Neural progenitor cell (in vitro differentiated cells): ENCODE results near the gene ARHGEF11. TPM values are rescaled to one million over a fixed set of nuclear protein-coding genes. Genes with fewer than 3 reads are reported as not detected.

Experiments used
- DNase-seq: peaks from one replicate; pipeline ENCODE4 v3.0.0-alpha.2; 2016; ENCODE audit warnings: low spot score
- H2AFZ ChIP-seq: fragments of 200-600 bp; sonication (generic); replicated peaks from 2 replicates; pipeline ENCODE4 v1.6.1; 2016; ENCODE audit warnings: antibody characterized with exemption
- H3F3A ChIP-seq: fragments of 200-600 bp; sonication (generic); 2 replicates; pipeline ENCODE4 v1.6.1; 2016; ENCODE audit warnings: antibody characterized with exemption, low read depth
- H3K27ac ChIP-seq: fragments of 200-600 bp; sonication (generic); 2 replicates; pipeline ENCODE4 v1.5.1; 2016; ENCODE audit warnings: mild to moderate bottlenecking
- H3K27me3 ChIP-seq: fragments of 200-600 bp; sonication (generic); 2 replicates; pipeline ENCODE4 v1.6.1; 2016; ENCODE audit warnings: mild to moderate bottlenecking, moderate library complexity
- H3K36me3 ChIP-seq: fragments of 200-600 bp; sonication (generic); 2 replicates; pipeline ENCODE4 v1.5.1; 2016
- H3K4me1 ChIP-seq: fragments of 200-600 bp; sonication (generic); 2 replicates; pipeline ENCODE4 v1.6.1; 2016; ENCODE audit warnings: mixed run types
- H3K4me2 ChIP-seq: fragments of 200-600 bp; sonication (generic); 2 replicates; pipeline ENCODE4 v1.6.1; 2016
- H3K4me3 ChIP-seq: fragments of 200-600 bp; sonication (generic); 2 replicates; pipeline ENCODE4 v1.5.1; 2016
- H3K79me2 ChIP-seq: fragments of 200-600 bp; sonication (generic); 2 replicates; pipeline ENCODE4 v1.6.1; 2016; ENCODE audit warnings: low read depth
- H3K9ac ChIP-seq: fragments of 200-600 bp; sonication (generic); 2 replicates; pipeline ENCODE4 v1.6.1; 2016
- H3K9me3 ChIP-seq: fragments of 200-600 bp; sonication (generic); 2 replicates; pipeline ENCODE4 v1.5.1; 2016; ENCODE audit warnings: low read depth
- H4K20me1 ChIP-seq: fragments of 200-600 bp; sonication (generic); 2 replicates; pipeline ENCODE4 v1.6.1; 2016; ENCODE audit warnings: low read depth
- H3K27ac Mint-ChIP-seq: 3 replicates; pipeline ENCODE4 v1.8.0; 2021; ENCODE audit warnings: mixed read lengths
- H3K27me3 Mint-ChIP-seq: 2 replicates; pipeline ENCODE4 v1.8.0; 2022; ENCODE audit warnings: low read depth, mild to moderate bottlenecking, inconsistent platforms, moderate library complexity, mixed read lengths; ENCODE audit not compliant: insufficient read depth
- H3K36me3 Mint-ChIP-seq: 3 replicates; pipeline ENCODE4 v1.8.0; 2021; ENCODE audit warnings: mixed read lengths
- H3K4me1 Mint-ChIP-seq: 3 replicates; pipeline ENCODE4 v1.8.0; 2021; ENCODE audit warnings: mixed read lengths
- H3K4me3 Mint-ChIP-seq: 3 replicates; pipeline ENCODE4 v1.8.0; 2021; ENCODE audit warnings: mild to moderate bottlenecking, moderate library complexity, mixed read lengths
- H3K9me3 Mint-ChIP-seq: 3 replicates; pipeline ENCODE4 v1.8.0; 2020; ENCODE audit warnings: mixed read lengths
- EZH2 ChIP-seq: fragments of 200-600 bp; sonication (generic); IDR thresholded peaks from 2 replicates; pipeline ENCODE4 v1.6.1; 2017; ENCODE audit warnings: antibody characterized with exemption, mild to moderate bottlenecking, moderate library complexity
- EZH2phosphoT487 ChIP-seq: fragments of 200-600 bp; sonication (generic); IDR thresholded peaks from 2 replicates; pipeline ENCODE4 v1.6.1; 2017; ENCODE audit warnings: antibody characterized with exemption
- total RNA-seq: library from RNA; depleted of rRNA; stranded (reverse); fragments of >200 nt; gene quantifications from 2 replicates; pipeline ENCODE4 v1.2.3, GENCODE V29; 2015; ENCODE audit warnings: low replicate concordance
- TF ChIP-seq, protein P1 (sequence below): fragments of 200-600 bp; sonication (generic); IDR thresholded peaks from 2 replicates; pipeline ENCODE4 v1.5.1; 2017; ENCODE audit warnings: antibody characterized with exemption, mild to moderate bottlenecking

ARHGEF11 gene
- total RNA-seq, 1 donor from 2014 or later: 31.9 TPM

DNA sequence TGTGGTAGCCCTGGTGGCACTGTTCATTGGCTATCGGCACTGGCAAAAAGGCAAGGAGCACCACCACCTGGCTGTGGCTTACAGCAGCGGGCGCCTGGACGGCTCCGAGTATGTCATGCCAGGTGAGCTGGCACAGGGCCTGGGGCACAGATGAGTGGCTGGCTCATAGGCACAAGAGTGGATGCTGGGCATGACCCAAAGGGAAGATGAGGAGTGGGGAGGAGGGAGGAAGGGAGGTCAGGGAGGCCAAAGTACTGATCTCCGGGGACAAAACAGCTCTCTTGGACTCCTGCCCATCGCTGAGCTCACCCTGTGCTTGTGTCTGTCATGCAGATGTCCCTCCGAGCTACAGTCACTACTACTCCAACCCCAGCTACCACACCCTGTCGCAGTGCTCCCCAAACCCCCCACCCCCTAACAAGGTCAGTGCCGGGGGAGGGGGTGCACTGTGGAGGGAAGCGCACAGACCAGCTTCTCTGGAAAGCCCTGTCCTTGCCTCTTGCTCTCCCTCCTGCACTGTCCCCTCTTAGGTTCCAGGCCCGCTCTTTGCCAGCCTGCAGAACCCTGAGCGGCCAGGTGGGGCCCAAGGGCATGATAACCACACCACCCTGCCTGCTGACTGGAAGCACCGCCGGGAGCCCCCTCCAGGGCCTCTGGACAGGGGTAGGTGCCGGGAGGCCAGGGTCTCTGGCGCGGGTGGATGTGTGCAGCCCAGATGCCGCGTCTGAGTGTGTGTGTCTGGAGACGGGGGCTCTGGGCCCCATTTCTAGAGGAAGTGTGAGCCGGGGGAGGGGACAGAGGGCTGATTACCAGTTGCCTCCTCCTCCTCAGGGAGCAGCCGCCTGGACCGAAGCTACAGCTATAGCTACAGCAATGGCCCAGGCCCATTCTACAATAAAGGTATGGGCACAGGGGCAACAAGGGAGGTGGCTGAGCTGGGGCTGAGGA is 132.4 kb downstream of the ARHGEF11 start:
- no peak overlapping the region for H2AFZ ChIP-seq
- TF ChIP-seq, protein P1, sequence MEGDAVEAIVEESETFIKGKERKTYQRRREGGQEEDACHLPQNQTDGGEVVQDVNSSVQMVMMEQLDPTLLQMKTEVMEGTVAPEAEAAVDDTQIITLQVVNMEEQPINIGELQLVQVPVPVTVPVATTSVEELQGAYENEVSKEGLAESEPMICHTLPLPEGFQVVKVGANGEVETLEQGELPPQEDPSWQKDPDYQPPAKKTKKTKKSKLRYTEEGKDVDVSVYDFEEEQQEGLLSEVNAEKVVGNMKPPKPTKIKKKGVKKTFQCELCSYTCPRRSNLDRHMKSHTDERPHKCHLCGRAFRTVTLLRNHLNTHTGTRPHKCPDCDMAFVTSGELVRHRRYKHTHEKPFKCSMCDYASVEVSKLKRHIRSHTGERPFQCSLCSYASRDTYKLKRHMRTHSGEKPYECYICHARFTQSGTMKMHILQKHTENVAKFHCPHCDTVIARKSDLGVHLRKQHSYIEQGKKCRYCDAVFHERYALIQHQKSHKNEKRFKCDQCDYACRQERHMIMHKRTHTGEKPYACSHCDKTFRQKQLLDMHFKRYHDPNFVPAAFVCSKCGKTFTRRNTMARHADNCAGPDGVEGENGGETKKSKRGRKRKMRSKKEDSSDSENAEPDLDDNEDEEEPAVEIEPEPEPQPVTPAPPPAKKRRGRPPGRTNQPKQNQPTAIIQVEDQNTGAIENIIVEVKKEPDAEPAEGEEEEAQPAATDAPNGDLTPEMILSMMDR: no peak
- no peak for TF ChIP-seq EZH2phosphoT487
- no peak for TF ChIP-seq EZH2
- peaks cover 53% of the 10 kb centered on the region for H3K27me3 ChIP-seq
- peaks cover 6% of the 10 kb centered on the region for H3K4me1 ChIP-seq
- H3K4me3 Mint-ChIP-seq: no peak overlapping the region
- no peak overlapping the region for H3K4me2 ChIP-seq
- no peak for DNase-seq
- H3K27me3 Mint-ChIP-seq: peaks cover 7% of the 10 kb centered on the region
- no peak overlapping the region for H3K27ac Mint-ChIP-seq
- no peaks in the 10 kb centered on the region for H3K9me3 ChIP-seq
- H3K36me3 ChIP-seq: no peaks in the 10 kb centered on the region
- H3K79me2 ChIP-seq: no peaks in the 10 kb centered on the region
- H3K36me3 Mint-ChIP-seq: no peaks in the 10 kb centered on the region
- no peak overlapping the region for H3K27ac ChIP-seq
- H3K9ac ChIP-seq: no peak overlapping the region
- H4K20me1 ChIP-seq: no peaks in the 10 kb centered on the region
- no peak overlapping the region for H3K4me3 ChIP-seq
- peaks cover 2% of the 10 kb centered on the region for H3K9me3 Mint-ChIP-seq
- no peaks in the 10 kb centered on the region for H3F3A ChIP-seq
- H3K4me1 Mint-ChIP-seq: peaks cover 9% of the 10 kb centered on the region

DNA sequence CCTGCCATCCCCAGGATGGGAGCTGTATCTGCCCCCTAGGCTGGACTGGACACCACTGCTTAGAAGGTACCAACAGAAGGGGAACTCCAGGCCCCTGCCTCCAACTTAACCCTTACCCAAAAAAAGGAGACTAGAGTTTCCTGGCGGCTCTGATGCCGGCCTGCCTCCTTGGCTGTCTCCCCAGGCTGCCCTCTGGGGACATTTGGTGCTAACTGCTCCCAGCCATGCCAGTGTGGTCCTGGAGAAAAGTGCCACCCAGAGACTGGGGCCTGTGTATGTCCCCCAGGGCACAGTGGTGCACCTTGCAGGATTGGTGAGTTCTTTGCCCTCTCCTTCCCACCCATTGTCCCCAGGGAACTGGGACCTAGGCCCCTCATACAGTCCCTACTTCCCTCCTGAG is 133.2 kb downstream of the ARHGEF11 start:
- no peaks in the 10 kb centered on the region for H3K9me3 Mint-ChIP-seq
- Histone ChIP-seq H3K9me3 (no peaks in the 10 kb centered on the region), H3K79me2 (no peaks in the 10 kb centered on the region), H3K36me3 (no peaks in the 10 kb centered on the region), H3K4me3 (no peak overlapping the region), H3K9ac (no peak overlapping the region), H2AFZ (no peak overlapping the region), H3K4me1 (peaks cover 6% of the 10 kb centered on the region), H3F3A (no peaks in the 10 kb centered on the region), H4K20me1 (no peaks in the 10 kb centered on the region), H3K4me2 (no peak overlapping the region), H3K27me3 (peaks cover 45% of the 10 kb centered on the region), H3K27ac (no peak overlapping the region)
- peaks cover 9% of the 10 kb centered on the region for H3K4me1 Mint-ChIP-seq
- no peak overlapping the region for H3K27ac Mint-ChIP-seq
- H3K27me3 Mint-ChIP-seq: peaks cover 7% of the 10 kb centered on the region
- no peak overlapping the region for H3K4me3 Mint-ChIP-seq
- TF ChIP-seq EZH2phosphoT487 (no peak), EZH2 (no peak)
- TF ChIP-seq, protein P1: no peak
- no peaks in the 10 kb centered on the region for H3K36me3 Mint-ChIP-seq
- no peak for DNase-seq

DNA sequence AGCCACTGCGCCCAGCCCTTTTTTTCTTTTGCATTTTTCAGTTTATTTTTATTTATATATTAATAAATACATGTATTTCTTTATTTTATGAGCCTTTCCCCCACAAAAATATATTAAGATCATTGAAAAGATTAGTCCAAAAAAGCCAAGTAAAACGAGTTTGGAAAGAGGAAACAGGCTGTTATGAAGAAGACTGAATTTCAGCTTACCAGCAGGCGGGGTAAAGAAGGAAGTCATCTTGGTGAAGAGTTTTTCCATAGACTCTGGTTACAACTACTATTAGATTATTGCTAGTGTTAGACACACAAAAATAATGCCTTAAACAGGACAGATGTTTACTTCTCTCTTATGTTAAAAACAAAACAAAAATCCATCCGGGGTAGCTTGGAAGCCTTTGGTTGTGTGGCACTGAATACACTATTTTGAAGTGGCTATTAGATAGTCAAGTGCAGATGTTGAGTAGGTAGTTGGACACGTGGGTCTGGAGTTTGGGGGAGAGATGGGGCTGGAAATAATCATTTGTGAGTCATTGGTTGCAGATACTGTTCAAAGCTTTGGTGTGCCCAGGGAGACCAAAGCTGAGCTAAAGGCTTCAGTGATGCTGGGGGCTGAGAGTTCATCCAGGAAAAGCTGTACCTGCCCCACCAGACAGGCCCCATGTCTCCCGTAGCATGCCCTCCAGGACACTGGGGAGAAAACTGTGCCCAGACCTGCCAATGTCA is 133.8 kb downstream of the ARHGEF11 start:
- DNase-seq: no peak
- no peaks in the 10 kb centered on the region for H3K9me3 ChIP-seq
- H3K4me1 Mint-ChIP-seq: peaks cover 9% of the 10 kb centered on the region
- no peaks in the 10 kb centered on the region for H3K36me3 ChIP-seq
- no peak overlapping the region for H3K27ac ChIP-seq
- H3K4me1 ChIP-seq: peaks cover 6% of the 10 kb centered on the region
- H3K9ac ChIP-seq: no peak overlapping the region
- H3K4me3 ChIP-seq: no peak overlapping the region
- peaks cover 7% of the 10 kb centered on the region for H3K27me3 Mint-ChIP-seq
- no peaks in the 10 kb centered on the region for H4K20me1 ChIP-seq
- no peak for TF ChIP-seq EZH2phosphoT487
- no peak for TF ChIP-seq EZH2
- TF ChIP-seq, protein P1: no peak
- H3K4me3 Mint-ChIP-seq: no peak overlapping the region
- no peak overlapping the region for H3K4me2 ChIP-seq
- H3K36me3 Mint-ChIP-seq: no peaks in the 10 kb centered on the region
- H3K79me2 ChIP-seq: no peaks in the 10 kb centered on the region
- no peak overlapping the region for H2AFZ ChIP-seq
- no peaks in the 10 kb centered on the region for H3F3A ChIP-seq
- peaks cover 41% of the 10 kb centered on the region for H3K27me3 ChIP-seq
- no peak overlapping the region for H3K27ac Mint-ChIP-seq
- no peaks in the 10 kb centered on the region for H3K9me3 Mint-ChIP-seq
